NCI-H2029 (cell line): Measurements from ENCODE around the gene TXNDC15.
A peak's percentile ranks its signal among the peaks of the same experiment; 100 is the strongest.
"Not testable (repeated sequence)": the region's sequence is repeated elsewhere in the genome, so short reads cannot be mapped to it uniquely, and the experiment has no call there.

Source experiments
- DNase-seq: peaks from one replicate; lab custom pipeline; 2025; lab: John Stamatoyannopoulos, UW

Gene TXNDC15, protein sequence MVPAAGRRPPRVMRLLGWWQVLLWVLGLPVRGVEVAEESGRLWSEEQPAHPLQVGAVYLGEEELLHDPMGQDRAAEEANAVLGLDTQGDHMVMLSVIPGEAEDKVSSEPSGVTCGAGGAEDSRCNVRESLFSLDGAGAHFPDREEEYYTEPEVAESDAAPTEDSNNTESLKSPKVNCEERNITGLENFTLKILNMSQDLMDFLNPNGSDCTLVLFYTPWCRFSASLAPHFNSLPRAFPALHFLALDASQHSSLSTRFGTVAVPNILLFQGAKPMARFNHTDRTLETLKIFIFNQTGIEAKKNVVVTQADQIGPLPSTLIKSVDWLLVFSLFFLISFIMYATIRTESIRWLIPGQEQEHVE

GRCh38 chr5:134873987-134874830, at the start of gene TXNDC15:
Gene TXNDC15, plus strand, starts transcription at chr5:134874371. Its CDS starts 57 bp downstream, at chr5:134874428.
- peak; percentile 72 for DNase-seq

DNA sequence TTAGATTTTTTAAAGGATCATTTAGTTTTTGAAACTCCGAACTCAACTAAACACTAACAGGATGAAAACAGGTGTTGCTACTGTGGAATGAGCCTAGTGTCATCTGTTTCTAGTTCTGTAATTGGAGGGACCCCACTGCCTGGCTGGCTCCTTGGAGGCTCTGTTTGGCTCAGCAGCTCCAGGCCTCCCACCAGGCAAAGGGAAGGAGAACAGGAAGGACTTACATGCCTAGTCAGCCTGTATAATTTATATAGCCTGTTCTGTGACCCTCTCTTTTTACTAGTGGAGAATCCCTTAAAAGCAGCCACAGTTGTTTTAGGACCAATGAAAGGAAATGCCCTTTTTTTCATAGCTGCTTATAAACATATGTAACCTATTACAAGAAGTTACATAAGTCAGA, 49.5 kb upstream of the TXNDC15 start:
- DNase-seq = no peak

GRCh38 chr5:134825212-134825611, 49.0 kb upstream of the TXNDC15 start:
- no peak for DNase-seq

DNA sequence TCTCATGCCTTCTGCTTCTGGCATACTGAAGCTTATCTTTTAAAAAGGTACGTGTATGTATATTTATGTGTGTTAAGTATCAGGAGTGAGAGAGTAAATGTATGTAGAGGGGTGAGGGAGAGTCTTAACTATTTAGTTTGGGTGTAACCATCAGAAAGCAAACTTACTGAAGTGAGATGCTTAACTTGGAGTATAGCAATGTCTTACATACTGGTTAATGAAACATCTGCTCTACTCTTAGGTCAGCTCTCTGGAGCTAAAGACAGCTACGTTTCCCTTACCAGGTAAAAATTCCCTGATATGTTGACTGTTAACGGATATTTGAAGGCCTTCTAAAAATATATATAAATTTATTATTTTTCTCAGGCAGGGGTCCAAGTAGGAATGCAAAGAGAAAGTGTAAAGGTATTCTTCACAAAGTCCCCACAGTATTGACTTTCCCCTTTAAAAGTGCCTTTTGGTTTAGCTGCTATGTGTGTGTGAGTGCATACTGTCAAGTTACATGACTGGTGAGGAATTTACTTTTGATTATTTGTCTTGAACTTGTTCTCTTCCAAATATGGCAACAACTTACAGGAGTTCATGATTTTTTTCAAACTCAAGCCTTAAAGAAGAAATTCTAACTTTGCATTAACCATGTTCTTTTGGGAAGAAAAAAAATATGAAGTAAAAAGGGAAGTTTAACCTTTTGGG, 40.7 kb upstream of the TXNDC15 start:
- no peak for DNase-seq

GRCh38 chr5:134835623-134836022, 38.5 kb upstream of the TXNDC15 start:
- no peak for DNase-seq

DNA sequence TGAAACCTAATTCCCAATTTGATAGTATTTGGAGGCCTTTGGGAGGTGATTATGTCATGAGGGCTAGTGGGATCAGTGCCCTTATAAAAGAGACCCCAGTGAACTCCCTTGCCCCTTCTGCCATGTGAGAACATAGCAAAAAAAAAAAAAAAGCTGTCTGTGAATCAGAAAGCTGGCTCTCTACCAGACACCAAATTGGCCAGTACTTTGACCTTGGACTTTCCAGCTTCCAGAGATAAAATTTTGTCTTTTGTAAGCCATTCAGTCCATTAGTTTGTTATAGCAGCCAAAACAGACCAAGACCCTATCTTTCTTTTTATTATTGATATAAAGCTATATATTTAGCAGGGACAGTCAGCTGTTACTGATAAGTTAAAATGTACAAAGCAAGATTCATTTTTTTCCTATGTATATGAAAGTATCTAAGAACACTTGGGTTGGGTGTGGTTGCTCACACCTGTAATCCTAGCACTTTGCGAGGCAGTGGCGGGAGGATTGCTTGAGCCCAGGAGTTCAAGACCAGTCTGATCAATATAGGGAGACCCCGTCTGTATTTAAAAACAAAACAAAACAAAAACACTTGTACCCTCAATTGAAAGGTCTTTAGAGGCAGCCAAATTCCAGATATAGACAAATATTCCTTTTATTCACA, 36.5 kb upstream of the TXNDC15 start:
- no peak for DNase-seq

DNA sequence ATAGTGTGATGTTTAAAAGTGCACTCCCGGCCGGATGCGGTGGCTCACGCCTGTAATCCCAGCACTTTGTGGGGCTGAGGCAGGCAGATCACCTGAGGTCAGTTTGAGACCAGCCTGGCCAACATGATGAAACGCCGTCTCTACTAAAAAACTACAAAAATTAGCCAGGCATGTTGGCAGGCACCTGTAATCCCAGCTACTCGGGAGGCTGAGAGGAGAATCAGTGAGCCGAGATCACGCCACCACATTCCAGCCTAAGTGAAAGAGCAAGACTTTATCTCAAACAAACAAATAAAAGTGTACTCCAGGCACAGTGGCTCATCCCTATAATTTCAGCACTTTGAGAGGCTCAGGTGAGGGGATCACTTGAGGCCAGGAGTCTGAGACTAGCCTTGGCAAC, 35.8 kb upstream of the TXNDC15 start:
- DNase-seq = not testable (repeated sequence)

DNA sequence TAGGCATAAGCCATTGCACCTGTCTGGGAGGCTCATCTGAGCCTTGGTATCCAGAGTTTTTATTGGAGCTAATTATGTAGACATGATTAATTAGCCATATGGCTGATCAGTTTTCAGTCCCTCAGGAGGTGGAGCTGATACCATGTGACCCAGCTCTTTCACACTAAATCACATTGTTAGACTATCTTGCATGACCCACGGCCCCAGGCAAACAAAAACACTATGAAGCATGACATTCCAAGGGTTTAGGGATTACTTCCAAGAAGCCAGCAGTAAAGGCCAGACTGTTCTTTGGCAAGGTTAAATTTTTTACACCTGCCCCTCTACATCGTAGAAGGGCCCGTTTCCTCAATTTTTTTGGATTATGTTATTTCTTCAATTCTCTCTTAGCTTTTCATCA, 33.4 kb upstream of the TXNDC15 start:
- DNase-seq = no peak

DNA sequence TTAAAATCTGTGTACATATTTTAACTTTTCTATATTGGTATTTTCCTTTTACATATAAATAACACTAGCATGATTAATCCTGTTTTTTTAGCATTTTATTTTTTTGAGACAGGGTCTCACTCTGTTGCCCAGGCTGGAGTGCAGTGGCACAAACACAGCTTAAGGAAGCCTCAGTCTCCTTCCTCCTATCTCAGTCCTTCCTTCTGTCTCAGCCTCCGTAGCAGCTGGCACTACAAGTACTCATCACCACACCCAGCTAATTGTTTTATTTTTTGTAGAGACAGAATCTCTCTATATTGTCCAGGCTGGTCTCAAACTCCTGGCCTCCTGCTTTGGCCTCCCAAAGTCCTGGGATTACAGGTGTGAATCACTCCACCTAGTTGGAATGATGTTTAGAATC, 29.9 kb upstream of the TXNDC15 start:
- DNase-seq = no peak

DNA sequence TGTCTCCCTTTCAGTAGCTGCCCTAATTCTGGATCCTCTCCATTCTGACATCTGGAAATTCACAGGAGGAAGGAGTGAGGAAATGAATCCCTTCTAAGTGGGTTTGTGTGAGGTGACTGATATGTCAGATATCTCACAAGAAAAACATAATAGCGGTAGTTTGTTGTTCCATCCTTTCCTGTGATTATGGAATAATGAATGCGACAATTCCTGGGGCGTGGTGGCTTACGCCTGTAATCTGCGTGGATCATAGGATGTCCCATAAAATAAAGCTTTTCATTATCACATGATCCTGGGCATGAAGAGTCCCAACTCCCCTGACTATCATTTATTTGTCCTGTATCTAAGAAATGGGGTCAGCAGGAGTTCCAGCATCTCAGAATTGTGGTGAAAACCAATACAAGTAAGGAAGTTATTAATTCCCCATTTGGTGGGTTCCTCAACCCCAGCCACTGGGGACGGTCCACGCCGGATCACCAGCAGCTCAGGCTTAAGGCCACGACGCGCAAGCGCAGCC, 28.8 kb upstream of the TXNDC15 start:
- peak; percentile 51 for DNase-seq

DNA sequence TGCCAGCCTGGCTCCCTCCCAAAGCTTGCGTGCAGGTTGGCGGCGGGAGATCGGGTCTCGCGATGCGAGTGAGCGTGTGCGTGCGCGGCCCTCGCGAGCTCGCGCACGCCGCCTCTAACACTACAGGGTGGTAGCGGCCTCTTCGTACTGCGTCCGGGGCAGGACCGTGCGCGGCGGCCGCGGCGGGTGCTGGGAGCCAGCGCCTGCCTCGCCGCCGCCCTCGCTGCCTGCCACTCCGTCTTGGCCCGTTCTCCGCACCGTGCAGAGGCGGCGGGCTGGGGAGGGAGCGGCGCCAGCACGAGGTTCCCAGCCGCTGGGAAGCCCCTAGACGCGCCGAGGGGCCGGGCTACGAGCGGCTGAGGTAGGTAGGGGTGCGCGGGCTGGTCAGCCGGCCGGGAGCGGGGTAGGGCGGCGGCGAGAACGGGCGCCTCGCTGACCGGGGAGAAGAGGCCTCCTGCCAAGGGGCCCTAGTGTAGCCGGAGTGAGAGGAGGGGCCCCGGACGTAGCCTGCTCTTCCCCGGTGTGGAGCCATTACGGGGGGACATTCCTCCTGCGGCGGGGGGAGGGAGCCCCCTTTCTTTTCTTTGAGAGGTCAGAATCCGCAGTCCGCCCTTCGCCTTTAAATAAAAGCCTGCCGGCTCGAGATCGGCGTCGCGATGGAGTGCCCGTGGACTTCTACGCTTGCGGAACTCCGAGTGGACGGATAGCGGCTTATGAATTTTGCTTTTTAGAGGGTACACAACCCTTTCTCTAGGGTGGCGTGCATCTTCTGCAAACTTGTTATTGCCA, 28.1 kb upstream of the TXNDC15 start, which contains the start of gene C5orf24:
TSS of gene C5orf24 (plus strand) at position 117 of the 789 bp plus-strand sequence. CDS start 8,933 bp downstream, outside the sequence.
- peak; percentile 94 for DNase-seq

- DNase-seq = peak; percentile 23
Measured at GRCh38 chr5:134846641-134846960, 27.6 kb upstream of the TXNDC15 start.

DNA sequence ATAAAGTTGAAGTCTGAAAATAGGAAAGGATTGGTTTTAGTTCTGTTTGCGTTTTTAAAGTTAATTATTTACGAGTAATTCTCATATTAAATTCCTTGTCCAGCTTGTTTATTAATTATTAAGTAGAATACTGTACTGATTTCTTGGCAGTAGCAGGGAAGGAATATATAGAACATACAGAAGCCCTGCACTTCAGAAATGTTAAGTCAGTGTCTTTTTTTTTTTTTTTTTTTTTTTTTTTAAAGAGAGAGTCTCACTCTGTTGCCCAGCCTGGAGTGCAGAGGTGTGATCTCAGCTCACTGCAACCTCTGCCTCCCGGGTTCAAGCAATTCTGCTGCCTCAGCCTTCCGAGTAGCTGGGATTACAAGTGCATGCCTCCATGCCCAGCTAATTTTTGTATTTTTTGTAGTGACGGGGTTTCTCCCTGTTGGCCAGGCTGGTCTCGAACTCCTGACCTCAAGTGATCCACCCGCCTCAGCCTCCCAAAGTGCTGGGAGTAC, 24.7 kb upstream of the TXNDC15 start:
- not testable (repeated sequence) for DNase-seq

GRCh38 chr5:134851307-134851923, 22.8 kb upstream of the TXNDC15 start:
- no peak for DNase-seq

DNA sequence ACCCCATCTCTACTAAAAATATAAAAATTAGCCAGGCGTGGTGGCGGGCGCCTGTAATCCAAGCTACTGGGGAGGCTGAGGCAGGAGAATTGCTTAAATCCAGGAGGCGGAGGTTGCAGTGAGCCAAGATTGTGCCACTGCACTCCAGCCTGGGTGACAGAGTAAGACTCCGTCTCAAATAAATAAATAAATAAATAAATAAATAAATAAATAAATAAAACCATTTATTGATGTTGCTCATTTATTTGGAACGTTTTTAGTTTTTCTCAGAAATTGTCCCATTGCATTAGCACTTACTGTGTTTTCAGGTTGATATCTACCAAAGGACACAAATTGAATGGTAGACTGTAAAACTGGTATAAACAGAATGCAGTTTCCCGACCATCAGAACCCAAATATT, 17.7 kb upstream of the TXNDC15 start:
- not testable (repeated sequence) for DNase-seq

- DNase-seq = no peak
Measured at GRCh38 chr5:134857401-134857800, 16.8 kb upstream of the TXNDC15 start.

DNA sequence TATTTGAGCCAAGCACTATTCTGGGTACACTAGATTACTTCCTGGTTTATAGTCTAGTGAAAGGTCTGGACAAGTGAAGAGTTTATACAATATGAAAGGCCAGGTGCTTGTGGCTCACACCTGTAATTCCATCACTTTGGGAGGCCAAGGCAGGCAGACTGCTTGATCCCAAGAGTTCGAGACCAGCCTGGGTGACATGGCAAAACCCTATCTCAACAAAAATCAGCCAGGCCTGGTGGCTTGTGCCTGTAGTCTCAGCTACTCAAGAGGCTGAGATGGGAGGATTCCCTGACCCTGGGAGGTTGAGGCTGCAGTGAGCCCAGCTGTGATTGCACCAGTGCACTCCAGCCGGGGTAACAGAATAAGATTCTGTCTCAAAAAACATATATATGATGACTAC, 9.5 kb upstream of the TXNDC15 start:
- no peak for DNase-seq

DNA sequence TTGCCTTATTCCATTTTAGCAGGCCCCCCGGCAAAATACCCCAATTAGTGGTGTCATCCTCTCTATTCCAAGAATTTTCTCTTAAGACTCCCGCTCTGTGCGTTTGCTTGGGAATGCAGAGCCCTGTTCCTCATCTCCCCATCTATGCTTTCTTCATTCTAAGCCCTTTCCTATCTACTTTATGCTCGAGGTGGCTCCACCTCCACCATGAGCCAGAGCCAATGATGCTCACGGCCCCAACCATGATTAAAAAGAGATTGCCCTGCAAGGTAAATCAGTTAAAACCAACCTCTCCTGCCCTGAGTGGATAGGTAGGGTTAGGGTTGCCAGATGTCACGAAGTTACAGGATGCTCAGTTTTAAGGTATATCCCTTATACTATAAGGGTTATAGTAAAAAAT, 677 bp upstream of the TXNDC15 start:
- DNase-seq = no peak

GRCh38 chr5:134874831-134875655, 872 bp downstream of the TXNDC15 start:
- no peak for DNase-seq
